PC-3 (cell line): ENCODE data around the gene ILF3.

ENCODE experiments used
- CTCF ChIP-seq: fragments of 300-600 bp; sonication (generic); conservative IDR thresholded peaks from 2 replicates; pipeline ENCODE4 v1.5.1; 2017; ENCODE audit warnings: antibody characterized with exemption, low read depth, mild to moderate bottlenecking, low read length
- EZH2 ChIP-seq: fragments of 300-600 bp; sonication (generic); IDR thresholded peaks from one replicate; pipeline ENCODE4 v1.6.1; 2017; ENCODE audit warnings: antibody characterized with exemption, mild to moderate bottlenecking, low read length; ENCODE audit not compliant: unreplicated experiment
- EZH2phosphoT487 ChIP-seq: fragments of 300-600 bp; sonication (generic); IDR thresholded peaks from 2 replicates; pipeline ENCODE4 v1.6.1; 2018; ENCODE audit warnings: mild to moderate bottlenecking, antibody characterized with exemption, low read length, borderline replicate concordance

DNA sequence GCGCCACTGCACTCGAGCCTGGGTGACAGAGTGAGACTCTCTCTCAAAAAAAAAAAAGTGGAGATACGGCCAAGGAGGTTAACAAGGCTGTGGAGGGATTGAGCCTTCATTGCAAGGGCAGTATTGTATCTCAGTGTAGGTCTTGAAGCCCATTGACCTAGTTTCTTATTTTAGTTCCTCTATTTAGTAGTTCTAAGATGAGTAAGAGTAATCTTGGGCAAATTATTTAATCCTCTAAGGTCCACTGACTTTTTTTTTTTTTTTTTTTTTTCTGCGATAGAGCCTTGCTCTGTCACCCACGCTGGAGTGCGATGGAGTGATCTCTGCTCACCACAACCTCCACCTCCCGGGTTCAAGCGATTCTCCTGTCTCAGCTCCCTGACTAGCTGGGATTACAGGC, 14.3 kb upstream of the ILF3 start:
- TF ChIP-seq EZH2 (no peak), CTCF (no peak), EZH2phosphoT487 (no peak)
